ENCODE data around the gene FGD6.

- TF ChIP-seq, protein P1, sequence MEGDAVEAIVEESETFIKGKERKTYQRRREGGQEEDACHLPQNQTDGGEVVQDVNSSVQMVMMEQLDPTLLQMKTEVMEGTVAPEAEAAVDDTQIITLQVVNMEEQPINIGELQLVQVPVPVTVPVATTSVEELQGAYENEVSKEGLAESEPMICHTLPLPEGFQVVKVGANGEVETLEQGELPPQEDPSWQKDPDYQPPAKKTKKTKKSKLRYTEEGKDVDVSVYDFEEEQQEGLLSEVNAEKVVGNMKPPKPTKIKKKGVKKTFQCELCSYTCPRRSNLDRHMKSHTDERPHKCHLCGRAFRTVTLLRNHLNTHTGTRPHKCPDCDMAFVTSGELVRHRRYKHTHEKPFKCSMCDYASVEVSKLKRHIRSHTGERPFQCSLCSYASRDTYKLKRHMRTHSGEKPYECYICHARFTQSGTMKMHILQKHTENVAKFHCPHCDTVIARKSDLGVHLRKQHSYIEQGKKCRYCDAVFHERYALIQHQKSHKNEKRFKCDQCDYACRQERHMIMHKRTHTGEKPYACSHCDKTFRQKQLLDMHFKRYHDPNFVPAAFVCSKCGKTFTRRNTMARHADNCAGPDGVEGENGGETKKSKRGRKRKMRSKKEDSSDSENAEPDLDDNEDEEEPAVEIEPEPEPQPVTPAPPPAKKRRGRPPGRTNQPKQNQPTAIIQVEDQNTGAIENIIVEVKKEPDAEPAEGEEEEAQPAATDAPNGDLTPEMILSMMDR (IDR thresholded peaks at IDR 0.05 in 2 of 3, conservative IDR thresholded peaks at IDR 0.05 in 1 of 3; ENCODE audit: borderline replicate concordance in 1 of 3, insufficient read depth in 1 of 3, low read depth in 2 of 3, low read length in 2 of 3): no peak
- TF ChIP-seq POLR2A (IDR thresholded peaks at IDR 0.05; ENCODE audit: borderline replicate concordance, extremely low read depth, insufficient read depth, insufficient read length) (no peak), YY1 (IDR thresholded peaks at IDR 0.05; ENCODE audit: extremely low read depth, insufficient replicate concordance, low read depth, low read length) (no peak)
Measured at GRCh38 chr12:95205685-95206084, 11.6 kb downstream of the FGD6 start.
